Pancreas (tissue), 10 donors: Measurements from ENCODE around the gene MRNIP. TPM values are rescaled to one million over a fixed set of nuclear protein-coding genes. Genes with fewer than 3 reads are reported as not detected.
A peak's percentile ranks its signal among the peaks of the same experiment; 100 is the strongest.

Experiments
- ATAC-seq, 4 donors: fragments of 200-7000 bp; cut with Tn5 transposase; one replicate each; pipeline versions ENCODE4 v1.8.0 to v1.9.1; 2020; ENCODE audit warnings: mild to moderate bottlenecking in 4 of 4, moderate library complexity in 4 of 4
- DNase-seq, 6 donors: peaks; one replicate each; pipeline ENCODE4 v3.0.0-alpha.2; 2020
- FAIRE-seq: peaks from 2 replicates; lab custom pipeline; 2012; peaks lifted over from hg19 to GRCh38; lab: Jason Lieb, UNC
- H3K27ac ChIP-seq, 4 donors: fragments of 200-600 bp; sonication (generic); 1 replicate in 3 of 4; 2 replicates in 1 of 4; pipeline versions ENCODE4 v1.5.0 to v1.8.0; 2020
- H3K27me3 ChIP-seq, 4 donors: fragments of 200-600 bp; one replicate each; pipeline ENCODE4 v1.8.0; 2021
- H3K36me3 ChIP-seq, 3 donors: fragments of 200-600 bp; sonication (generic) in 1 of 3; one replicate each; pipeline versions ENCODE4 v1.5.0 to v1.8.0; 2020 to 2021
- H3K4me1 ChIP-seq, 3 donors: fragments of 200-600 bp; one replicate each; pipeline ENCODE4 v1.8.0; 2021
- H3K4me3 ChIP-seq, 4 donors: fragments of 200-600 bp; sonication (generic) in 2 of 4; one replicate each; pipeline versions ENCODE4 v1.5.0 to v1.8.0; 2020 to 2021
- H3K9me3 ChIP-seq, 4 donors: fragments of 200-600 bp; one replicate each; pipeline ENCODE4 v1.8.0; 2021
- CTCF ChIP-seq, 4 donors: fragments of 200-600 bp; sonication (generic) in 3 of 4; IDR thresholded peaks; one replicate each; pipeline versions ENCODE4 v1.5.0 to v1.8.0; 2021; ENCODE audit warnings: antibody characterized with exemption in 4 of 4
- WGBS, 2 donors: extraction: QIAGEN DNeasy Blood & Tissue Kit; methylation state at CpG; one replicate each; pipeline ENCODE4 v1.1.7; 2013; 5-methylcytosine and 5-hydroxymethylcytosine counted together
- intact Hi-C, 3 donors: fragments of 100-400 bp; cut with DNase I; formaldehyde crosslinking; loops; one replicate each; pipeline versions ENCODE4 v1.11.1 to v1.14.2; 2022
- polyA plus RNA-seq, 2 donors: library from polyadenylated mRNA; stranded (reverse); fragments of 200-250 nt; gene quantifications; one replicate each; pipeline ENCODE4 v1.2.3, GENCODE V29; 2013
- total RNA-seq, 6 donors: library from RNA; stranded (reverse); fragmentation: NEBNext Ultra II Directional in 4 of 6; extraction: Animal tissue kit (Norgen Biotek cat#: 25700) in 4 of 6; gene quantifications; one replicate each; pipeline versions ENCODE4 v1.2.1 to v1.2.4, GENCODE V29; 2021 to 2023
- donor health status: healthy with polysubstance abuse.
- donor health status: DM: no; HTN: no; CAD: no; lungs with moderate emphysema.
- donor health status: DM: no; HTN: no; CAD: no.
- donor health status: control.
- donor health status: control.
- donor health status: Bipolar disorder and iron deficiency.
- donor health status: DM: yes; HTN: yes; CAD: no.
- donor health status: DM: no; HTN: no; CAD: no.
- donor health status: DM: no; HTN: no; CAD: no.
- donor health status: DM: yes; HTN: yes; CAD: no.

The MRNIP gene
- total and polyA plus RNA-seq, 8 donors = 8.6 to 53.1 (median 16.9) TPM

- ATAC-seq = no peak
- 63 to 64% methylated on average over 13 to 14 of the region's 14 CpGs for WGBS, 2 donors
These were observed 40.5 kb downstream of the MRNIP start for GRCh38 chr5:179817890-179818745.

GRCh38 chr5:179817470-179817840, 41.2 kb downstream of the MRNIP start:
- WGBS, 2 donors = 83 to 88% methylated on average over 8 of the region's 8 CpGs
- Histone ChIP-seq H3K27me3 (no peaks in the 10 kb centered on the region), H3K9me3 (no peaks in the 10 kb centered on the region), H3K4me3 (peak overlapping the region in 3 of 4 donors; percentile 21 to 50 (median 47)), H3K36me3 (no peaks in the 10 kb centered on the region), H3K4me1 (peaks cover 24 to 28% (median 24%) of the 10 kb centered on the region in 3 donors), H3K27ac (peak overlapping the region in 3 of 4 donors; percentile 98 to 100 (median 100))
- no peak for ATAC-seq
- TF ChIP-seq CTCF (IDR thresholded peaks at IDR 0.05) = no peak
- no peak for FAIRE-seq
- intact Hi-C loops = no loop called here
- peak in 2 of 6 donors; percentile 30 to 64 for DNase-seq

More at GRCh38 chr5:179817890-179818745, 40.5 kb downstream of the MRNIP start:
- Histone ChIP-seq H3K27me3 (no peaks in the 10 kb centered on the region), H3K4me3 (peak overlapping the region in 2 of 4 donors; percentile 85 to 100), H3K36me3 (no peaks in the 10 kb centered on the region), H3K9me3 (no peaks in the 10 kb centered on the region), H3K27ac (peak overlapping the region; percentile 98 to 100 (median 100)), H3K4me1 (peaks cover 24 to 34% (median 30%) of the 10 kb centered on the region in 3 donors)
- FAIRE-seq (no peak), DNase-seq (peak in 3 of 6 donors; percentile 41 to 74 (median 47))
- TF ChIP-seq CTCF (IDR thresholded peaks at IDR 0.05) = no peak
- intact Hi-C loops = no loop called here

DNA sequence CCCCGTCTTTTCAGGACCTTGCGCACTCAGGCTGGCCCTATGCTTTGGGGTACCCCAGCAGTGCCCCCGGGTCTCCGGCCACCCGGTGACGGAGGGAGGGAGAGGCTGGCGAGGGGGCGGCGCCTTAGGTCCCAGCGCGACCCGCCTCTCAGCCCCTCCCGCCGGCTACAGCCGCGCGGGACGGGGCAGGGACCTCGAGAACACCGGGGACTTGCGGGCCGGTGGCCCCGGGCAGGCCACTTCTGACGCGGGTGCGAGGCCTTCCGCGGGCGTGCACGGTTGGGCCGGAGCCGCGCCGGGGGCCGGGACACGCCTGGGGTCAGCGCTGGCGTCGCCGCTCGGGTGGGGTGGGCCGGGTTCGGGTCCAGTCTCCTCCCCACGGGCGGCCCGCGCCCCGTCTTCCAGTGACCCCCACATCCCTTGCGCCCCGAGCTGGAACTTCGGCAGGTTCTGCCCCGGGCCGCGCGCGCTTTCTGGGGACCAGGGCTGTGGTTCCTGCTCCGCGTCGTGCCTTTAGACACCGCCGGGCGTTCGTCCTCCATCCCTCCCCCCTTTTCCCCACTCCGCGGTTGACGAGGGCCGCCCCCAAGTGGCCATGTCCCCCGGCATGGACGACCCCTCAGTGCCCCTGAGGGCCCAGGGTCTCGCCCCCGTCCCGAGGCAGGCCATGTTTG, 41.7 kb downstream of the MRNIP start:
- H3K9me3 ChIP-seq = no peaks in the 10 kb centered on the region
- DNase-seq (peak in 3 of 6 donors; percentile 40 to 84 (median 61)), FAIRE-seq (no peak), ATAC-seq (no peak)
- no peaks in the 10 kb centered on the region for H3K36me3 ChIP-seq
- WGBS, 2 donors = 1 to 2% methylated on average over 65 to 72 of the region's 72 CpGs
- H3K27ac ChIP-seq = peak overlapping the region in 2 of 4 donors; percentile 98 to 100
- intact Hi-C loops = no loop called here
- no peaks in the 10 kb centered on the region for H3K27me3 ChIP-seq
- TF ChIP-seq CTCF (IDR thresholded peaks at IDR 0.05) = no peak
- H3K4me1 ChIP-seq = peaks cover 19 to 24% (median 23%) of the 10 kb centered on the region in 3 donors
- H3K4me3 ChIP-seq = peak overlapping the region; percentile 21 to 50 (median 42)

DNA sequence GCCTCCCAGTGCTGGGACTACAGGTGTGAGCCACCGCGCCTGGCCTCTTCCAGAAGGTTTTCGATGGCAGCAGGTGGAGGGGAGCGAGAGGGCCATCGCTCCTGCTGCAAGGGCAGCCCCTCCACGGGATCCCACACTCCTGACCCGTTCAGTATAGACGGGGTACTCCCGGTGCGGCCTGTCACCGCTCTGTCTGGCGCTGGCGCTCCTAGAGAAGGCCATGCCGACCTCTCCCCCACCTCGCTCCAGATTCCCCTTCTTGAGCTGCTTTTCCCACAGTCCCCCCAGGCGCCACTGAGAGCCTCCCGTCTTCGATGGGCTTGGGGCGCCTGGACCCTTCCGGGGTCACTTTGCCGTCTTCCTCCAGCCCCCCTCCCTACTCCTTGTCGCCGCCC, 42.2 kb downstream of the MRNIP start:
- Histone ChIP-seq H3K36me3 (no peaks in the 10 kb centered on the region), H3K9me3 (no peaks in the 10 kb centered on the region), H3K27me3 (no peaks in the 10 kb centered on the region), H3K27ac (no peak overlapping the region), H3K4me1 (peaks cover 17 to 24% (median 23%) of the 10 kb centered on the region in 3 donors), H3K4me3 (peak overlapping the region; percentile 21 to 50 (median 42))
- ATAC-seq = no peak
- no peak for TF ChIP-seq CTCF (IDR thresholded peaks at IDR 0.05)
- FAIRE-seq = no peak
- WGBS, 2 donors = 62 to 66% methylated on average over 23 of the region's 23 CpGs
- intact Hi-C loops = no loop called here
- DNase-seq = peak in 3 of 6 donors; percentile 27 to 76 (median 52)
